Measurements from ENCODE around the gene PRICKLE1.

Gene PRICKLE1

DNA sequence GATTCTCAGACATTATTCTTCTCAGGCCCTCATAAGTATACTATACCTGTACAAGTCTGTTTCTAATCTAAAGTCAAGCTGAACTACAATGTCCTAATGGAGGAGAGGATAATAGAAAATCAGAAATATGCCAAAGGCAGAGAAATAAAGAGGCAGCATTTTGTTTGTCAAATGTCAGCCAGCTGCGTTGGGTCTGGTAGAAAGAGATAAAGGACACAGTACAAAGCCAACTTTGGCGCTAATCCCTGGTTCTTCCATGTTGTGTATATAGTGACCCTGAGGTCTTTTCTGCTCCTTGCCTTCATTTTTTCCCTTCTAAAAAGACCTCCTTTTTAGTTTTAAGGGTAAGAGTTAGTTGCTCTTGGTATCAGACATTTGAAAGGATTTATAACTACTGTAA is 103.1 kb downstream of the PRICKLE1 start:
- DNase-seq, result no peak

DNA sequence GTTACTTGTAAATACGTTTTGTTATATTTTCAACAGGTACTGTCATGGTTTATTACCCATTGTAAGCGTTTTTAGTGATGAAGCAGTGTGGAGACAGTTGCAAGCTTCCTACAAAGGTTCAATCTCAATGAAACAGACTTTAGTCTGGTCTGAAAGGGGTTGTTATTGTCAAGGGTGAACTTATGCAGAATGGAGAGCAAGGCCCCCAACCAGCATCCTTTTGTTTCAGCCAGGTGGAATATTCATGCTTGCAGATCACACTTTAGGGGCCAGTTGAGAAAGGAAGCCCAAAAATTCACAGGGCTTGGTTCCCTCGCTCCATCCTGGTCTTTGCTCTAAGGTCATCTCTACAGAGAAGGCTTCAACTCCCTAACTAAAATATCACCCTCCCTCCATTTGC is 103.7 kb downstream of the PRICKLE1 start:
- DNase-seq, result no peak

DNA sequence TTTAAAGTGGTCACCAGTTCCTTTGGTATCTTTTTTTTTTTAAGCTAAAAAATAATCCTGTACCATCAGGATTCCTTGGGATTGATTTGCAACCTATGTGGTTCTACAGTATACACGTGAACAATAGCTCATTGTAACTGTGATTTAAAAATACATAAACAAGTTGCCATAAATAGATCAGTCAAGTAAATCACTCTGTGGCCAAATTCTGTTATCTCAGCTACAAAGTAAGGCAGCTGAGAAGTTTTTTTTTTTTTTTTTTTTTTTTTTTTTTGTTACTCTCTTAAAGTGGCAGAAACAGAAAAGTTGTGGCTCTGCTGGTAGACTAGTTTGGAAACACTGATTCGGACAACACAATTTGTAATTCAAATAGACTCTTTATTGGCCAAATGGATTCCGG is 104.5 kb downstream of the PRICKLE1 start:
- no peak for DNase-seq

DNA sequence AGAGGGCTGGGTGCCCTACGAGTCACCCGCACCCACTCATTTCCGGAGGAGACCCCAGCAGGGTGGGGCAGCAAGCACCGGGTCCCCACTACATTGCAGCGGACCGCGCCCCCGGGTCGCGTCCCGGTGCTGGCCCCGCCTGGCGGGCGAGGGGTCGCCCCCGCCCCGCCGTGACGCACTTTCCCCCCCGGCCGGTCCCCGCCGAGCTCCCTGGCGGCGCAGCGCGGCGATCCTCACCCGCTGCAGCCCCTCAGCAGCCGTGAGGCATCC is 106.1 kb downstream of the PRICKLE1 start:
- no peak for DNase-seq

DNA sequence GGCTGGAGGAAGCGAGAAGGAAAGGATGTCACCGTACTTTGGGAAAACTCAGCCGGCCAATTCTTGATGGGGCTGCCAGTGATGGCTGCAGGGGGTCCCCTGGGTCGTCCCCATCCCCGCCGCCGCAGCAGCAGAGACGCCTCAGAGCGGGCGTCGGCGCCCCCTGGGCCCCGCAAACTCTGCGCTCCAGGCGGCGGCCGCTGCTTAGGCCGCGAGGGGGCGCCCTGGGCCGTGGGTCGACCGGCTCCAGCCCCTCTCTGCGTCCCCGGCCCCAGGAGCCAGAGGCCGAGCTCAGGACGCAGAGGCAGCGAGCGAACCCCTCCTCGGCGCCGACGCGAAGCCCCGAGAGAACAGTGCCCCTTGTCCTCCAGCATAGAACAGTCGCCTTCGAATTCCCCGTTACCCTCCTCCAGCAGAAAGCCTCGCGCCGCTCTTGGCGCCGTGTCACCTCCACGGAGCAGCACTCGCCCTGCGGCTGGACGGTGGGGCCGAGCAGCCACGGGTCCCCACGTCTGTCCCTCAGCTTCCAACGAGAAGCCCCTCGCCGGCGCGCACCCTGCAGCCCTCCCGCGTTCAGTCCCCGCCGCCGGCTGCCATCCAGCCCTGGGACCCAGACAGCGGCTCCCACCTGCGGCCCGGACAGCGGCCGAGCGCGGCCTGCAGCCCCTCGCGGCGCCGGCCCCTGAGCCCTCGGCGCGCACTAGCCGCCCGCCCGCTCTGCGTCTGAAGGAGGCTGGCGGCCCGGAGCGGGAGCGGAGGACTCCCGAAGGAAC is 106.6 kb downstream of the PRICKLE1 start:
- peak; percentile 69 for DNase-seq

DNA sequence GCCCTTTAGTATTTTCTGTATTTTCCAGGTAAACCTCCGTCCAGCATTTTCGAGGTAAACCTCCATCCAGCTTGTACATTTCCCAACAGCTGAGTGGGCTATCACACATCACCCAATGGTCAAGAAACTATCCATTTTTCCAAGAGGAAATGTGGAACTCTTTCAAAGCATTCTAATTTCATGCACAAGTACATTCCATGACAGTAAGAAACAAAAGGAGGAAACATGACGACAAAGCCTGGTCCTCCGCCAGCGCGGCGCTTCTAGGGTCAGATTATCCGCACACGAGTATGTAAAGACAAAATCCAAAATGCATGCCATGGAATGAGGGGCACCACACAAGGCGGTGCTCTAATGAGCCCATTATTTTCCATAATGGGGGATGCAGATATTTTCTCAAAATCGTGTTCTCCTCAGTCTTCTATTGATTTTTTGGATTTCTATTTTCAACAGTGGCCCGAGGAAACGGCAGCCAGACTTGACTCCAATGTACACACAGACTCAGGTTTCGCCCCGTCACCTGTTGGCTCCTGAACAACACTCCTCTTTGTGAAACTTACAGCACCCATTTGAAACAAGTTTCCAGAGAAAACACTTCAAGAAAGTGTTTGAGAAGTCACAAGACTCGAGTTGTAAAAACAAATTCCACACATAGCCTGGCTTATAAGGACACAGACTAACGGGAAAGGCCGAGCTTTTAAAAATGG is 107.4 kb downstream of the PRICKLE1 start:
- no peak for DNase-seq

DNA sequence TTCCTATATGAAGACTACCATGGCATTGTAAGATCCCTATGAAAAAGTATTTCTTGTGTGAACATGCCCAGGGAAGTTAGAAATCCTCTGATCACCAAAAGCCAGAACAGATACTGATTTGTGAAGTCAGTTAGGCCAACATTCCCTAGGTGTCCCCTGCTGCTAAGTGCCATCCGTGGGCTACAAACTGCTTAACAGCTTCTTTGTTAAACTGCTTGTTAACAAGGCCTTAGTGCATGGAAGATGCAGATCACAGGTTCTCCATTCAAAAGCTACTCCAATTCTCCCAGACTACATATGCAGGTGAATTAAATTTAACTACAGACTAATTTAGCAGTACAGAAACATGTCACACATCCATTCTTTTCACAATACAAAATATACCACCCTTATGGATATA is 108.2 kb downstream of the PRICKLE1 start:
- no peak for DNase-seq

DNA sequence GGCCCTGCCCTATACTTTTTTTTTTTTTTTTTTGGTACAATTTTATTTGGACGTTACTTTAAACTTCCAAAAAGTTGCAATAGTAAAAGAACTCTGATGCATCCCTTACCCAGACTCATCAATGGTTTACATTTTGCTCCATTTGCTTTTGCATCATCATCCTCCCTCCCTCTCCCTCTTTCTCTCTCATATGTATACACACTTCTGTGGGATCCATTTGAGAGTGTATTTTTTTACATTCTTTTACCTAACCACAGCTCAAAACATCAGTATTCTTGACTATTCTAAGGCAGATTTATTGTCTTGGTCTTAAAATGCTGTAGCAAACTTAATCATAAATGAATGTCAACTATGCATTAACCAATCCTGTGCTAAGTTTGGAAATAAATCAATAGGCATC is 111.6 kb downstream of the PRICKLE1 start:
- no peak for DNase-seq

DNA sequence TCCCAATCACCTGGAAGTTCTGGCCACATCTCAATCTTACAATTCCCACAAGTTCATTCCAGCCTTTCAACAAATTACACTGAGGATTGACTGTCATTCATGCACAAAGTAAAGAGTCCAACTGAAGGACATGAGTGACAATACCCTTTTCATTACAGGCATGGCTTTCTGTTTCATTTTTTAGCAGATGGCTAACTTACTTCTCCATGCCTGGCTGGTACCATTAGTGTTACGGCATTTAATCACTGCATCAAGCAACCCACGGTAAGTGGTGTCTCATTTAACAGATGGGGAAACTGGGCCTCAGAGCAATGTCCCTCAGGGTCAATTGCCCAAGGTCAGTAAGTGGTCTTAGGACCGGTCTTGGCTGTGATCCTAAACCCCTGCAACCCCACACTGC is 114.4 kb downstream of the PRICKLE1 start:
- no peak for DNase-seq

DNA sequence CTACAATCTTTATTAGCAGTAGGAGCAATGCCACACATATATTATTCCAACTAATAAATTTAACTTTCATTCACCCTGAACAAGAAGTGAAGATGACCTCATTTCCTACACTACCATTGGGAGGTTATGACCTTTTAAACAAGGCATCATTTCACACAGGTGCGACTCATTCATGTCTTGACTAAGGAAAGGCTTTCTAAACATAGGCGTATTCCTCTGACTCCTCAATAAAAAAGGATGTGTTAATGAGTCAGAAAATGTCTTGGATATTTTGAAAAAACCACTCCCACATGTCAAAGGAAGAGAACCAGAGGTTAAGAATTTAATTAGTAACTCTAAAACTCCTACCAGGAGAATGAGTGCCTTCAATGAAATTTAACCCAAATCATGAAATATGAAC is 115.2 kb downstream of the PRICKLE1 start:
- DNase-seq, result no peak

DNA sequence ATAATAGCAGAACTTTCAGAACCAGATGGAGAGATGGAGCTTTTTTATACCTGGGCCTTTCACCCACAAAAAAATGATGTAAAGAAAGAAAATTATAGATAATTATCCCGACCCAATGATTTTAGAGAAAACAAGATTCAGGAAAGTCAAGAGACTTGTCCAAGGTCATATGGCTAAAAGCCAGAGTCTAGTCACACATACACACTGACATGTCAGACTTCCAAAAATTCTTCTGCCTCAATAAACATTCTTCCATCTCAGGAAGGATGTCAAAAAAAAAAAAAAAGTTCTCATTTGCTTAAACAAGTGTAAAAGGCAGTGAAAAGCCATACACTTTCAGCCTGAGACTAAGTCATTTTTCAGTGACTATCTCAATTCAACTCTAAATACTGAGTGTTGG is 116.0 kb downstream of the PRICKLE1 start:
- no peak for DNase-seq

DNA sequence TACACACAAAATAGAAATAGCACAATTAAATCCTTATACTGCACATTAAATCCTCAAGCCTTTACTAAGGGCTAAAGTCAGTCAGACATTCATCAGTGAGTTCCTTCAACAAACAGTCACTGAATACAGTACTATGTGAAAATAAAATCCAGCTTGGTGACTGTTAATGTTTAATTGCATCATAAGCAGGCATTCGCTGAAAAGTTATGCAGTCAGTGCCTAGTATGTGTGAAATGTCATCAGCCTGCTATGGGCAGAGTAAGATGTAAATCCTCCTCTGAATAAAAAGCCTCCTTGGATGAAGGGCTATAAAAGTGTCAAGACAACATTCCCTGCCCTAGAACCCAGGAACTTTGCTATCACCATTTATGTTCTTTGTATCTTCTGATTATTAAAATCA is 116.4 kb downstream of the PRICKLE1 start:
- DNase-seq, result no peak

DNA sequence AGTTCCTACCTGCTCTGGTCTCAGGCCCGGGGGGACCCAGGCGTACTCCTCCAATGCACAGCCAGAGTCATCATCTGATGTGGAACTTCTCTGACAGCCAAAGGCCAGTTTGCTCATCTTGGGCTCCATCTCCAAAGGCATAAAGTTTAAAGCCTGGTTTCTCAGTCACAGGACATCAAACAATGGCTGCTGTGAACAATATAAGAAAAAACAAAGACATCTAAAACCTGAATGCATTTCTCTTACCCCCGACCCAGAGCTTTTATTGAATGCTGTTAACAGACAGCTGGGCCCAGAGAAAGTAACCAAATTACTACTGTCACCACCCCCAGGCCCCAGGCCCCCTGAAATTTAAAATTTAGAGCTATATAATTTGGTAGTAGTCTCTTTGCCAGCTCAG is 117.2 kb downstream of the PRICKLE1 start:
- DNase-seq, result no peak

DNA sequence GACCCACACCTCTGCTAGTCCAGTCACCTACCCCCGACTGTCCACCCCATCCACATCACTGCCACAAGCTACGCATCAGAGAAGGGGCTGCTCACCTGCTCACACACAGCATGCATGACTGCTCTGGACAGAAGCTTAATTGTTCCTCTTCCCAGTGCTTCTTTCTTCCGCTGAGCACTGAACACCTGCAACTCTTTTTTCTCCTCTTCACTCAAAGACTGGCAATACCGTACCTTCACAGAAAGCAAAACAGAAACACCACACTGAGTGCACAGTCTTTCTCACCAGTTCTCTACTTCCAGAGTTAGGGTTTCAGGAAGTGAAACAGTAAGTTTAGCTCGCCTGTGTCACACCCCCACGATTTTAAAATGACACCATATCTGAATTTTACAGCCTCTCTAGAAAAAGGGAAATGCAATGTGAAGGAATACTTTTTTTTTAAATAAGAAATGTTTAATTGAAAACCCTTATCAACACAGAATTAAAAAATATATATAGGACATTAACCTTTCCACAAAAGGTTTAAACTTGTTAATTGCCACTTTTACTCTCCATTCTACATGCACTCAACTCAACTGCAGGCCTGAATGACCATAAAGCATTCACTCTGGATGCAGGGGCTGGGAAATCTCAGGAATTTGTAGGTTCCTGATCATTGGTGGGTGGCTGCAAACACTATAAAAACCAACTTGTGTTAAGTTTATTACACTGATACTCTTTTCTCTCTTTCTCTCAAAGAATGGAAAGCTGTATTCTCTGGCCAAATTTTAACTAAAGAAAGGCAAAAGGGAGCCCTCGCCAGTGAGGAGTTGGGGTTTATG is 120.0 kb downstream of the PRICKLE1 start:
- DNase-seq, result no peak

DNA sequence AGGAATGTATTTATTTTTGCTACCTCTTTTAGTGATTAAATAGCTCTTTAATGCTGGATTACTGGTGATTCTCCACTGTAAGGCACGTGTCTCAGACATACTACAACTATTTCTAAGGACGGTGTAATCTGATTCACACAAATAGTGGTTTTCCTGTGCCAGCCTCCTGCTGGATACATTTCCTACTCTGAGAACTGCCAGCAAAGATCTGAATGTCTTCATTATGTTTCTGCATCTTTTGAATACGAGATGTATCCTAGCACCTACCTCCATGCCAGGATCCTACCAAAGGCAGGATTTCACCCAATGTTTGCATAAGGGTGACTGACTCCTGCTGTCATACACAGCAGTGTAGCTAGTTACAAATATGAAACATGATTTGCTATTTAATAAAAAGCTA is 120.6 kb downstream of the PRICKLE1 start:
- no peak for DNase-seq

DNA sequence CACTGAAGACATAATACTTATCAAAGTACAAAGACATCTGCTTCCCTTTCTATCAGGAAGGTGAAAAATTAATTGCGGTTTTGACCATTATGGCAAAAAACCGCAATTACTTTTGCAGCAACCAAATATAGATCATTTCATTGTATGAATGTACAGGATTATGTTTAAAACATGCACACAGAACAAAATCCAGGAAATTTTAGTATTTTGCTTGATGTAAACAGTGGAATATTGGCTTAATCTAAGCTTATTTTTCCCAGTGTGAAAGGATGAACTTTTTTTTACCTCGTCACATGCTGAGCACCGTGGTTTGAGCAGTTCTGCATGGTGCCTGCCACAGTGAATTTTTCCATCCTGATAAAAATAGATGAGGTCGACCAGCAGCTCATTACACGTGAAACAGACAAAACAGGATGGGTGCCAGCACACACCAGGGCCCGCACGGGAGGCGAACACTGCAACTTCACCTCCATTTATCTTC is 121.2 kb downstream of the PRICKLE1 start:
- DNase-seq, result no peak

DNA sequence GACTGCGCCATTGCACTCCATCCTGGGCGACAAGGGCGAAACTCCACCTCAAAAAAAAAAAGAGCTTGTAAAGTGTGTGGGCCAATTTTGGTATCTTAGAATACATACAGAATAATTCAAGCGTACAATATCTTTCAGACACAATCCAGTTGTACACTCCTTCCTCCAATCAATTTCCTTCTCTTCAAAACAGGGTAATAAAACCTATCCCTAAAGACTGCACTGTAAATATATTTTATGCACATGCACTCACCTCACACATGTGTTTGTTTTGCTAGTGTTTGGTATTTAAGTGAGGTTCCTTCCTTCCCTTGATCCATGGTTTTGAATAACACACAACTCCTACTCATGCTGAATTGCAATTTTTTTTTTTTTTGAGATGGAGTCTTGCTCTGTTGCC is 125.9 kb downstream of the PRICKLE1 start:
- no peak for DNase-seq

DNA sequence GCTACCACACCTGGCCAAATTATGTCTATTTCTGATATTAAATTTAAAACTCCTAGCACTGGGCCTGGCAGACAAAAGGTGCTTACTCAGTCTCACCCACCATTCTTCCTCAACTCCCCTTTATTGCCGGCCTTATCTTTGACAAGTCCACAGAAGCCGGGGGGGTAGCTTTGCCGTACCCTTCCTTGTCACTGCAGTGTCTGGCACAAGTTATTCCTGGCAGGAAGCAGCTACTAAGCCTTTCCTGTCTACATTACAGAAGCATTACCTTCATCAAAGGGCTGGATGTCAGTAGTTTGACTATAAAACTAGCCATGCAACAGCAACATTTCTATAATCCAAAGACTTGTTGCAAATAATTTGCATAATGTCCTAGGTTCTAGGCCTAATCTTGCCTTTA is 127.1 kb downstream of the PRICKLE1 start:
- no peak for DNase-seq

DNA sequence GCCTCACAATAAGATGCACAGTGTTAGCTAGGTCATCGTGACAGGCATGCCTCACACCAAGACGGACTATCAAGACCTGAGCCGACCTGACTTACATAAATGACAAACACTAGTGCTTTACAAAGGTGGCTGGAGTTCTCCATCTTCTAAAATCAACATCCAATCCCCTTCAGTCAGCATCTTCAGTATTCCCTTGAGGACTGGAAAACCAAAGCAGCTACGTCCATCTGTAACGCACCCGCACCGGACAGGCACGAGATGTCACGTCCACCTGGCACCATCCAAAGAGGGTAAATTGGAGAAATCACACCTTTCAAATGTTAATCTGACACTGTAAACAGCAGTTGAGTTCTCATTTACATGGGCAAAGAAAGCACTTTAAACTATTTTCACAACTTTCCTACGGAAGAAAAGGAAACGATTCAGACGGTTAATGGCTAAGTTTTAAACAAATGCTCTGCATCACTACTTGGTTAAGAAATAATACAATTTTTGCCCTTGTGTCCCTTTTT is 130.2 kb downstream of the PRICKLE1 start:
- no peak for DNase-seq

DNA sequence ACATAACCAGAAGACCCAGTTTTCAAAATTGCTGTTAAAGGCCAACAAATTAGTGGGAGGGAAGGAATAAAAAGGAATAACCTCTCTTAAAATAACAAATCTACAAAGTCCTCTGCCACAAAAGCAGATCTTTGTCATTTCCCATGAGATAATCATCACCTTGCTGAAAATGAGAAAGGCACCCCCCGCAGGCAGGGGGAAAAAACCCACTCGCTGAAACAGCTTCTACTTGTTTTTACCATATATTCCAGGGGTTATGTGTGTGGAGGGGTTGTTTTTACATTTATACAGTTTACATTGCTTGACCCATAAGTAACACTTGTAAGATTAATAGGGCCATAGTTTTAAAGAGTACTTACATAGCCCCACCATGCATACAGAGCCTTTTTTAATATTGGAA is 131.0 kb downstream of the PRICKLE1 start:
- no peak for DNase-seq

DNA sequence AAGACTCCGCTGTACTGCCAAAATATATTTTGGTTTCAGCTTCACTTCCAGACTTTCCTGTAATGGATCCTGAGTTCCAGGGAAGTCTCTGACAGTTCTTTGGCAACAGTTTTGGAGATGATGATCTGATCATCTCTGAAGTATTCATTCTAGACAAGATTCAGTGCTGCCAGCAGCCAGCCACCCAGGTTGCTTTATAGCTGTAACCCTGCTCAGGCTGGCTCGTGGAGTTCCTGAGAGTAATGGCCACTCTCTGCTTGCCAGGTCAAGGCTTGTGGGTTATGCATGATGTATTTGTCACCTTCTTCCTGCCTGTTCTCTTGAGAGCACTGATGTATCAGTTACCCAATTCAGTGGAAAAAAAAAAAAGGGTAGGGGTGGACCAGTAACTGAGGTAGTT is 139.3 kb downstream of the PRICKLE1 start:
- DNase-seq, result no peak

DNA sequence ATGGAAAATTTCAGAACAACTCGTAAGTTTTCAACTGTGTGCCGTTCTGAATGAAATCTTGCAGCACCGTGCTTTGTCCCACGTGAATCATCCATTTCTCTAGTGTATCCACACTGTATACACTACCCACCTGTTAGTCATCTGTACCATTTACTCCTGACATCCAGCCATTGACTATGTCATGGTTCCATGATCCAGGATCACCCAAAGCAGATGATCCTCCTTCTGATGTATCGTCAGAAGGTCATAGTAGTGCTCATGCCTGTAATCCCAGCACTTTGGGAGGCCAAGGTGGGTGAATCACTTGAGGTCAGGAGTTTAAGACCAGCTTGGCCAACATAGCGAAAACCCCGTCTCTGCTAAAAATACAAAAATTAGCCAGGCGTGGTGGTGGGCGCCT is 140.7 kb downstream of the PRICKLE1 start:
- DNase-seq, result no peak

DNA sequence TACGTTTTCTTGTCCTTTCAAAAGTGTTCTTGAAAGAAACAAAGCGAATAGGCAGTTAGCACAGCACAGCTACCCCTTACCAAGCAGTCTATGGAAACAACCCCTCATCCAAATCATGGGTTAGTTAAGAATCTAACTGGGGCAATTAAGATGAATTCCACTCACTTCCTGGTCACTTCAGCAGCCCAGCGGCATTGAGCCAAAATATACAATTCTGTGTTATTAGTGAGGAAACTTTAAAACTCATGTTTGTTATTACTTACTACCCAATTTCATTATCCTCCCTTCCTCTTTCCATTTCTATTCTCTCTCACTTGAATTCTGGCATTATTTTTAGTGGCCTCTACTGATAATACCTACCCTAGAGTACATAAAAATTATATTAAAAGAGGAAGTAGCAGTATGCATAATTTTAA is 142.2 kb downstream of the PRICKLE1 start:
- DNase-seq, result no peak

DNA sequence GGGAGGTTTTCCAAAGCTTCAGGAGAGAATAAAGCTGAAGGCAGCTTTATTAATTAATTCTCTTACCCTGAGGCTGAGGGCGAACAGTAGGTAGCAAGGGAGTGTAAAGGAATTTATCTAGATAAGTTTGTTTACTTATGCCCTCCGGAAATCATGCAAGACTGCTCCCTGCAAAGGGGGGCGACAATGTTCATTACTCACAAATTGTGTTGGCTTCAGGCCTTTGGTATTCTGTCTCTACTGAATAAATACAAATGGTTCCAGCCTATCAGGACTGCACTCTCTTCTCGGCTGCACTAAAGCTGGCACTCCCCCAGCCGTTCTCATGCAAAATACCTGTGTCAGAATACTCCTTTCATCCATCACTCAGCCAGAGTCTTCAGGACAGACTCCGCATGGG is 142.8 kb downstream of the PRICKLE1 start:
- no peak for DNase-seq
